ENCODE results near the gene POLR3B.

Gene POLR3B

DNA sequence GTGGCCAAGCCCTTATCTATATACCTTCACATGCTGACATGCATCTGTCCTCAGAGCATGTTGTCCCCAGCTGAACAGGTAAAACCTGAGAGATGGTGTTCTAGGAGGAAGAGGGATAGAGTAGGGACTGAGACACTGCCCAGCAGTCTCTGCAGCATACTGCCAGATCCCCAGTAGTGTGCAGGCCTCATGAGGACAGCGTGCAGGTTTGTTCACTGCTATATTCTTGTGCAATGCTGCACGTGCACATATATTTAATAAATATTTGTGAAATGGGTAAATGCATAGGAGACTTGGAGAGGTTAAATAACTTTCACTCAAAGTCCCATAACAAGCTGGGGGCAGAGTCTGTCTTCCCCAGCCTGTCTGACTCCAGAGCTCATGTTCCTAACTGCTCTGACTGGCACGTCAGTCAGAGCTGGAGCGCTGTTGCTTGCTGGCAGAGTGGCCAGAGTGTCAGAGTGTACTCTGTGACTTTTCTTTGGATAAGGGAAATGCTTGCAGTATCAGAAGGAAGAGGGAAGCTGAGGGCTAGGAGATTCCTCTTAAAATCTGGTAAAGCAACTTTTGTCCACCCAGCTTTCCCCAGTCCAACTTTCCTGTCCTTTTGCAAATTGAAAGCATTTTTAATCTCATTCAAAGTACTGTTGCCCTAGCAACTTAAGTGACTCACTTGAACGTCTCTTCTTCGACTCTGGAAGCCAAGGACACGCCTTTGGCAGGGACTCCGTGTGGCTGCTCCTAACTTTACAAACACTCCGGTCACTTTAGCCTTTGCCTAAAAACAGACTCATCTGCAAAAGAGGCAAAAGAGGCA, 14.9 kb upstream of the POLR3B start:
- POLR2A ChIA-PET: no interaction called here
- CTCF ChIA-PET: interaction anchor here (1.3 to 2.6 kb wide), 4 partner anchors 10 to 22 kb away, joined by 3 to 8 read pairs (median 5); partner anchors contain the start of gene POLR3B
- TF ChIP-seq, protein P1, sequence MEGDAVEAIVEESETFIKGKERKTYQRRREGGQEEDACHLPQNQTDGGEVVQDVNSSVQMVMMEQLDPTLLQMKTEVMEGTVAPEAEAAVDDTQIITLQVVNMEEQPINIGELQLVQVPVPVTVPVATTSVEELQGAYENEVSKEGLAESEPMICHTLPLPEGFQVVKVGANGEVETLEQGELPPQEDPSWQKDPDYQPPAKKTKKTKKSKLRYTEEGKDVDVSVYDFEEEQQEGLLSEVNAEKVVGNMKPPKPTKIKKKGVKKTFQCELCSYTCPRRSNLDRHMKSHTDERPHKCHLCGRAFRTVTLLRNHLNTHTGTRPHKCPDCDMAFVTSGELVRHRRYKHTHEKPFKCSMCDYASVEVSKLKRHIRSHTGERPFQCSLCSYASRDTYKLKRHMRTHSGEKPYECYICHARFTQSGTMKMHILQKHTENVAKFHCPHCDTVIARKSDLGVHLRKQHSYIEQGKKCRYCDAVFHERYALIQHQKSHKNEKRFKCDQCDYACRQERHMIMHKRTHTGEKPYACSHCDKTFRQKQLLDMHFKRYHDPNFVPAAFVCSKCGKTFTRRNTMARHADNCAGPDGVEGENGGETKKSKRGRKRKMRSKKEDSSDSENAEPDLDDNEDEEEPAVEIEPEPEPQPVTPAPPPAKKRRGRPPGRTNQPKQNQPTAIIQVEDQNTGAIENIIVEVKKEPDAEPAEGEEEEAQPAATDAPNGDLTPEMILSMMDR (IDR thresholded peaks at IDR 0.05; ENCODE audit: control extremely low read depth, extremely low read depth, low read depth, missing control alignments): no peak
- DNase-seq (ENCODE audit: extremely low spot score): no peak

DNA sequence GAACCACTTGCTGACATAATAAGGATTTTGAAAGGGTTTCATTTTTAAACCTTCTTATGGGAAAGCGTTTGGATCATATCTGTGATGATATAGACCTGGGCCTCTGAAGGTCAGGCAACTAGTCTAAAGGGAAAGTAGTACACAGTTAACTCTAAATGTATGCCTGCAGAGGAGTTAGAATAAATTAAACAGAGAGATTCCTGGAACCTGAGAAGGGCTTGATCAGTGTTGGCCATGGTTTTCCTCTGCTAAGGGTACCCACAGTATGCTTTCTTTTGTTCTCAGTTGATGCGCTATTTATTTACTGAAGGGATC, 14.4 kb upstream of the POLR3B start:
- no peak for DNase-seq (ENCODE audit: extremely low spot score)
- ChIA-PET POLR2A (no interaction called here), CTCF (interaction anchor here (2.4 to 2.6 kb wide), 2 partner anchors 13 to 15 kb away, joined by 7 to 8 read pairs; partner anchors contain the start of gene POLR3B)
- TF ChIP-seq, protein P1 (IDR thresholded peaks at IDR 0.05; ENCODE audit: control extremely low read depth, extremely low read depth, low read depth, missing control alignments): no peak

DNA sequence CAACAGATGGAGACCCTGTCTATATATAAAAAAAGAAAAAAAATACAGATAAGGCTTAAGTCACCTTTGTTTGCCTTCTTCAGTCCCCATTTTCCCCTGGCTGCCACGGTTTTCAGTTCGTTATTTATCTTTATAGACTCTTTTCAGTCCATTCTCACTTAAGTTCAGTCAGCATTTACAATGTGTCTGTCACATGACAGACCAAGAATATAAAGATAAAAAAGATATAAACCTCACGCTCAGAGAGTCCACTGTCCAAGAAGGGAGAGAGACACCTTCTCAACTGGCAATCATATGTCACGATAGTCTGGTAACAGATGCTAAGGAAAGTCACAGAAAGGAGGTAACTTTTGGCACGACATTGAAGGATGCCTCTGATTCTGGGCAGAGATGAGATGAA, 13.4 kb upstream of the POLR3B start:
- POLR2A ChIA-PET: no interaction called here
- TF ChIP-seq, protein P1 (IDR thresholded peaks at IDR 0.05; ENCODE audit: control extremely low read depth, extremely low read depth, low read depth, missing control alignments): no peak
- CTCF ChIA-PET: no interaction called here

DNA sequence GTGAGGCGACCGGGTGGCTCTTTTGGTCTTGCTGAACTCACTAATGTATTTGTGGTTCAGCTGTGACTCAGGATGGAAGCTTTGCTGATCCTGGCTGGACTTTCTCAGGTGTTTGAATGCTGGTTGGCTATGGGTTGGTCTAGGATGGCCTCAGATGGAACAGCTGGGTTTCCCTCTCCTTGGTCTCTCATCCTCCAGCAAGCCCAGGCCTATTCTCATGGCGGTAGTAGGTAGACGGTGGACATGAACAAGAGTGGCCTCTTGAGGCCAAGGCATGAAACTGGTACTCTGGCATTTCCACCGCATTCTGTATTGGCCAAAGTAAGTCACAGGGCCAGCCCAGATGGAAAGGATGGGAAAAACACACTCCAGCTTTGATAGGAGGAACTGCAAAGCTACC, 11.8 kb upstream of the POLR3B start:
- ChIA-PET CTCF (interaction anchor here (0.9 to 2.4 kb wide), 7 partner anchors 10 to 120 kb away, joined by 3 to 16 read pairs (median 4); partner anchors contain the start of gene POLR3B), POLR2A (no interaction called here)
- no peak for DNase-seq (ENCODE audit: extremely low spot score)
- TF ChIP-seq, protein P1 (IDR thresholded peaks at IDR 0.05; ENCODE audit: control extremely low read depth, extremely low read depth, low read depth, missing control alignments): no peak

More for the DNA sequence above, 13.4 kb upstream of the POLR3B start:
- DNase-seq (ENCODE audit: extremely low spot score): no peak

DNA sequence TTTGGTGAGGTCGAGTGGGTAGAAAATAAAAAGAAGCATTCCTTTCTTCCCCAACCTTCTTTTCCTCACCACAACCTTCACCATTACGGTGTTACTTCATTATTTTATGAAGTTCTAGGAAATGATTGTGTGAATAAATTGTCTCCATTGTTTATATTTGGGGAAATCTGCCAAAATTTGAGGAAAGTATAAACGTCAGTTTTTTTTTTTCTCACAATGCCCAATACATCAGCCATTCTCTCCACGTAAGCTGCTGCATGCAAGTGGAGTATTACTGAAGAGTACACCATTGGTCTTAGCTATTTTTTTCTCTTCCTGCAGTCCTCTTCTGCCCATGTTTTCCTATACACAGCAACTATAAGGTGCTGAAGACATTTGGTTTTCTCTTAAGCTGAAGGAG, 9.1 kb upstream of the POLR3B start:
- ChIA-PET POLR2A (no interaction called here), CTCF (interaction anchor here (1.1 to 3.0 kb wide), 2 partner anchors 9 to 17 kb away, joined by 3 to 11 read pairs; partner anchors contain the start of gene POLR3B)
- TF ChIP-seq, protein P1 (IDR thresholded peaks at IDR 0.05; ENCODE audit: control extremely low read depth, extremely low read depth, low read depth, missing control alignments): no peak
- DNase-seq (ENCODE audit: extremely low spot score): no peak

DNA sequence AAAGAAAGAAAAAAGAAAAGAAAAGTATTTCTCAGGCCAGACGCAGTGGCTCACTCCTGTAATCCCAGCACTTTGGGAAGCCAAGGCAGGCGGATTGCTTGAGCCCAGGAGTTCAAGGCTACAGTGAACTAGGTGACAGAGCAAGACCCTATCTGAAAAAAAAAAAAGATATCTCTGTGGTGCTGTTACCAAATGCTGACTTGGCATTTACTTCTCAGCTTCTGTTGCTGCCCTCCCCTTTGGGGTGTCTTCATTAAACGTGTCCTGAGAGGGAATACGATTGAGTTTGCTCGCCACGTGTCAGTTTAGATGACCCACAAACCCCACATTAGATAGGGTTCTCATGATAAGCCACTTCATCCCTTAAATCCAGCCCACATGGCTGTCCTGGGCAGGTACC, 4.4 kb upstream of the POLR3B start:
- TF ChIP-seq, protein P1 (IDR thresholded peaks at IDR 0.05; ENCODE audit: control extremely low read depth, extremely low read depth, low read depth, missing control alignments): no peak
- POLR2A ChIA-PET: no interaction called here
- DNase-seq (ENCODE audit: extremely low spot score): no peak
- CTCF ChIA-PET: interaction anchor here (1.2 to 2.9 kb wide), 3 partner anchors 8 to 126 kb away, joined by 3 to 9 read pairs (median 6); no protein-coding TSS in a partner anchor

Data from GM10248 (cell line).